Activated naive CD8-positive, alpha-beta T cell treated with anti-CD3 and anti-CD28 coated beads, Interleukin-2, amount 10 ng/mL, durations not matched to agents 7 days and 5 days (primary cell): ENCODE results near the gene KCNK18. TPM values are rescaled to one million over a fixed set of nuclear protein-coding genes. Genes with fewer than 3 reads are reported as not detected.

Experiments
- ATAC-seq: fragments of 150-1000 bp; cut with Tn5 transposase; one replicate; pipeline ENCODE4 v1.10.0; 2021; ENCODE audit warnings: low read depth, moderate library complexity
- POLR2A ChIA-PET: fragments of 350-600 bp; sonication (Branson Sonifier 250); formaldehyde crosslinking; loops from one replicate; lab custom pipeline; 2021; ENCODE audit warnings: antibody characterized with exemption; lab: Charles Lee
- DNase-seq: peaks from one replicate; pipeline ENCODE4 v3.0.0; 2021
- H3K27ac Mint-ChIP-seq: one replicate; pipeline ENCODE4 v1.8.0; 2022; ENCODE audit warnings: mild to moderate bottlenecking, mixed read lengths
- H3K27me3 Mint-ChIP-seq: one replicate; pipeline ENCODE4 v1.8.0; 2022; ENCODE audit warnings: mild to moderate bottlenecking, moderate library complexity, mixed read lengths
- H3K36me3 Mint-ChIP-seq: one replicate; pipeline ENCODE4 v1.8.0; 2021; ENCODE audit warnings: mild to moderate bottlenecking, mixed read lengths
- H3K4me1 Mint-ChIP-seq: one replicate; pipeline ENCODE4 v1.8.0; 2021; ENCODE audit warnings: mixed read lengths
- H3K4me3 Mint-ChIP-seq: one replicate; pipeline ENCODE4 v1.8.0; 2022; ENCODE audit warnings: mild to moderate bottlenecking, moderate library complexity, mixed read lengths
- H3K9me3 Mint-ChIP-seq: one replicate; pipeline ENCODE4 v1.8.0; 2021; ENCODE audit warnings: mixed read lengths
- microRNA-seq: library from miRNA; unstranded; fragments of <30 nt; microRNA quantifications from one replicate; pipeline ENCODE4 v1.2.0, GENCODE V29; 2022
- total RNA-seq, 2 experiments: library from RNA; stranded (reverse); gene quantifications; one replicate each; pipeline ENCODE4 v1.2.3, GENCODE V29; 2021

Gene KCNK18
- total RNA-seq, 2 experiments from 2014 or later, result not detected

DNA sequence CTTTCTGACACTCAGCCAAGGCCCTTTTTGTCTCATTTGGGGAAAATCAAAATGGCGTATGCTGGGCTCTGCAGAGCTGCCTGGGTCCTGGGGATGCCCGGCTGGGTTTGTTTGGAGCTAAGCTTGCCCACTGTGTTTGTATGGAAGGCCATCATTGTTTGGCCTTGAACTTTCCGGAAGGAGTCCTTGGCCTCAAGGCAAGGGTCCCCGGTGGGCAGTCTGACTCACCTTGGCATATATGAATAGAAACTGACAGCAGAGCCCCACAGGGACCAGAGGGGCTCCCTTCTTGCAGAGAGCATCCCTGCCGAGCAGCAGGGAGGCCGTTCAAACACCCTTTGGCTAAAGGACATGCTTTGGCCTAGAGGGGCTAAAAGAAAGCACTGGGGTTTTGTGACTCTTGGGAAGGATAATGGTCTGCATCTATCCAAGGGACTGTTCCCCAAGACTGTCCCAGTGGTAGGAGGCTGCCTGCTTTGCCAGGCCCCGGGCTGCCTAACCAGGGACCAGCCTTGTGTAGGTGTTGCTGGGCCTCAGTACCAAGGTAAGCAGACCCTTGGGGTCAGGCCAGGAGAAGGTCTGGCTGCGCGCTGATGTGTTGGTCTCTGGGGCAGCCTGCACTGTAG lies 58.7 kb downstream of the KCNK18 start:
- Mint-ChIP-seq H3K27me3 (peaks cover 20% of the 10 kb centered on the region), H3K4me3 (no peak overlapping the region), H3K9me3 (no peaks in the 10 kb centered on the region), H3K36me3 (no peaks in the 10 kb centered on the region), H3K4me1 (peaks cover 3% of the 10 kb centered on the region), H3K27ac (no peak overlapping the region)
- POLR2A ChIA-PET, result no interaction called here
- DNase-seq, result no peak
- ATAC-seq, result no peak

DNA sequence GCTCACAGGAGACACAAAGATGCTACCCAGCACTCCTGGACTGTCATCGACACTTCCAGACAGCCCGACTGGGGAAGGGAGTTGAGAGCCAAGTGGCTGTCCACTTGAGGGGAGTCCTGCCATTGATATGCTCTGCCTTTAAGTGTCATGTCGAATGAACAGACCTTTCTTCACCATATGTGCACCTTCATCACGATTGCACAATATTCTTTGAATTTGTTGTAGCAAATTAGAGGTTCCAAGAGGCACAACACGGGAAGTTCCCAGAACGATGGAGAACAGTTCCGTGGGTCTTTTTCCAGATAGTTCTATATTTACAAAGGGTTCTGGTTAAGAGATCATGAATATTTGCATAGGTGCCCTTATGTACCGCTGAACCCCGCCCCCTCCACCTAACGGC lies 59.6 kb downstream of the KCNK18 start:
- Mint-ChIP-seq H3K4me3 (no peak overlapping the region), H3K27ac (no peak overlapping the region), H3K9me3 (no peaks in the 10 kb centered on the region), H3K27me3 (peaks cover 27% of the 10 kb centered on the region), H3K36me3 (no peaks in the 10 kb centered on the region), H3K4me1 (peaks cover 3% of the 10 kb centered on the region)
- no peak for DNase-seq
- POLR2A ChIA-PET, result no interaction called here
- ATAC-seq, result no peak

- POLR2A ChIA-PET, result no interaction called here
- peaks cover 27% of the 10 kb centered on the region for H3K27me3 Mint-ChIP-seq
- no peak overlapping the region for H3K4me3 Mint-ChIP-seq
- no peak overlapping the region for H3K27ac Mint-ChIP-seq
- H3K9me3 Mint-ChIP-seq, result no peaks in the 10 kb centered on the region
- peaks cover 3% of the 10 kb centered on the region for H3K4me1 Mint-ChIP-seq
- DNase-seq (no peak), ATAC-seq (no peak)
- H3K36me3 Mint-ChIP-seq, result no peaks in the 10 kb centered on the region
Observed at GRCh38 chr10:117257721-117258120, 60.4 kb downstream of the KCNK18 start.

GRCh38 chr10:117259279-117259678 lies 62.0 kb downstream of the KCNK18 start:
- H3K4me3 Mint-ChIP-seq, result no peak overlapping the region
- peaks cover 27% of the 10 kb centered on the region for H3K27me3 Mint-ChIP-seq
- no peak for ATAC-seq

More at GRCh38 chr10:117259279-117259678, 62.0 kb downstream of the KCNK18 start:
- no peak overlapping the region for H3K27ac Mint-ChIP-seq
- no peaks in the 10 kb centered on the region for H3K9me3 Mint-ChIP-seq
- peaks cover 3% of the 10 kb centered on the region for H3K4me1 Mint-ChIP-seq
- no peaks in the 10 kb centered on the region for H3K36me3 Mint-ChIP-seq
- POLR2A ChIA-PET, result no interaction called here
- DNase-seq, result no peak

Small RNA genes lying within 50 kb of the gene (microRNA-seq; reads per million reads assigned to microRNA genes)
- not detected for gene MIR3663

Other genes with a start within 250 kb of the KCNK18 start
- gene SHTN1, start 192.3 kb upstream of the KCNK18 start, total RNA-seq, result under 1 TPM; 0.54 to 0.61 TPM
- not detected for gene VAX1, start 59.2 kb upstream of the KCNK18 start, total RNA-seq
- under 1 TPM; 0.14 to 0.17 TPM for gene SLC18A2, start 43.6 kb downstream of the KCNK18 start, total RNA-seq
- 10 to 100 TPM; 16.0 to 18.8 TPM for gene PDZD8, start 178.0 kb downstream of the KCNK18 start, total RNA-seq